ENCODE results near the gene SIRPB2.

The SIRPB2 gene

GRCh38 chr20:1427457-1428054 is 63.7 kb downstream of the SIRPB2 start:
- H3K4me3 ChIP-seq (ENCODE audit: insufficient read depth, low read length, poor library complexity, severe bottlenecking): no peak overlapping the region
- H3K9ac ChIP-seq (ENCODE audit: low read length): no peak overlapping the region
- H3K36me3 ChIP-seq (ENCODE audit: low read length): no peaks in the 10 kb centered on the region
- H3K79me2 ChIP-seq (ENCODE audit: insufficient read depth, low read length): no peaks in the 10 kb centered on the region
- no peaks in the 10 kb centered on the region for H3F3A ChIP-seq (ENCODE audit: insufficient read depth)
- H2AFZ ChIP-seq (ENCODE audit: low read depth, low read length, severe bottlenecking): no peak overlapping the region
- no peaks in the 10 kb centered on the region for H4K20me1 ChIP-seq (ENCODE audit: low read depth, low read length)
- H3K27ac ChIP-seq (ENCODE audit: low read depth, low read length): no peak overlapping the region
- no peak for TF ChIP-seq EZH2phosphoT487 (conservative IDR thresholded peaks at IDR 0.05; ENCODE audit: low read length)
- TF ChIP-seq, protein P1, sequence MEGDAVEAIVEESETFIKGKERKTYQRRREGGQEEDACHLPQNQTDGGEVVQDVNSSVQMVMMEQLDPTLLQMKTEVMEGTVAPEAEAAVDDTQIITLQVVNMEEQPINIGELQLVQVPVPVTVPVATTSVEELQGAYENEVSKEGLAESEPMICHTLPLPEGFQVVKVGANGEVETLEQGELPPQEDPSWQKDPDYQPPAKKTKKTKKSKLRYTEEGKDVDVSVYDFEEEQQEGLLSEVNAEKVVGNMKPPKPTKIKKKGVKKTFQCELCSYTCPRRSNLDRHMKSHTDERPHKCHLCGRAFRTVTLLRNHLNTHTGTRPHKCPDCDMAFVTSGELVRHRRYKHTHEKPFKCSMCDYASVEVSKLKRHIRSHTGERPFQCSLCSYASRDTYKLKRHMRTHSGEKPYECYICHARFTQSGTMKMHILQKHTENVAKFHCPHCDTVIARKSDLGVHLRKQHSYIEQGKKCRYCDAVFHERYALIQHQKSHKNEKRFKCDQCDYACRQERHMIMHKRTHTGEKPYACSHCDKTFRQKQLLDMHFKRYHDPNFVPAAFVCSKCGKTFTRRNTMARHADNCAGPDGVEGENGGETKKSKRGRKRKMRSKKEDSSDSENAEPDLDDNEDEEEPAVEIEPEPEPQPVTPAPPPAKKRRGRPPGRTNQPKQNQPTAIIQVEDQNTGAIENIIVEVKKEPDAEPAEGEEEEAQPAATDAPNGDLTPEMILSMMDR (IDR thresholded peaks at IDR 0.05; ENCODE audit: insufficient read depth, low read length, poor library complexity, severe bottlenecking): no peak
- no peaks in the 10 kb centered on the region for H3K9me2 ChIP-seq (replicated peaks; ENCODE audit: insufficient read depth, low read length)
- H3K9me3 ChIP-seq (ENCODE audit: insufficient read depth, low read length): no peaks in the 10 kb centered on the region
- no peaks in the 10 kb centered on the region for H3K27me3 ChIP-seq (ENCODE audit: low read length)
- H3K4me2 ChIP-seq (ENCODE audit: low read depth, low read length, poor library complexity, severe bottlenecking): no peak overlapping the region

GRCh38 chr20:1426231-1426849 is 64.9 kb downstream of the SIRPB2 start:
- Histone ChIP-seq H3K27me3 (ENCODE audit: low read length) (no peaks in the 10 kb centered on the region), H3K4me2 (ENCODE audit: low read depth, low read length, poor library complexity, severe bottlenecking) (no peak overlapping the region), H3K9me3 (ENCODE audit: insufficient read depth, low read length) (peaks cover under 1% of the 10 kb centered on the region; the same call in 1 of the 2 replicates), H3K9me2 (replicated peaks; ENCODE audit: insufficient read depth, low read length) (no peaks in the 10 kb centered on the region), H3K9ac (ENCODE audit: low read length) (no peak overlapping the region), H3K4me3 (ENCODE audit: insufficient read depth, low read length, poor library complexity, severe bottlenecking) (no peak overlapping the region), H3K27ac (ENCODE audit: low read depth, low read length) (no peak overlapping the region), H3K36me3 (ENCODE audit: low read length) (no peaks in the 10 kb centered on the region), H2AFZ (ENCODE audit: low read depth, low read length, severe bottlenecking) (no peak overlapping the region), H4K20me1 (ENCODE audit: low read depth, low read length) (no peaks in the 10 kb centered on the region), H3K79me2 (ENCODE audit: insufficient read depth, low read length) (no peaks in the 10 kb centered on the region), H3F3A (ENCODE audit: insufficient read depth) (no peaks in the 10 kb centered on the region)
- TF ChIP-seq, protein P1 (IDR thresholded peaks at IDR 0.05; ENCODE audit: insufficient read depth, low read length, poor library complexity, severe bottlenecking): no peak
- no peak for TF ChIP-seq EZH2phosphoT487 (conservative IDR thresholded peaks at IDR 0.05; ENCODE audit: low read length)
